Natural killer cell (primary cell): Measurements from ENCODE around the gene AGO1. TPM values are rescaled to one million over a fixed set of nuclear protein-coding genes. Genes with fewer than 3 reads are reported as not detected.

Experiments
- ATAC-seq, 3 donors: fragments of 150-1000 bp in 2 of 3; fragments of 200-7000 bp in 1 of 3; cut with Tn5 transposase; 1 replicate in 1 of 3; 2 replicates in 2 of 3; pipeline ENCODE4 v1.10.0; 2021; ENCODE audit warnings: mild to moderate bottlenecking in 2 of 3, moderate library complexity in 2 of 3
- DNase-seq, 2 donors: peaks; one replicate each; pipeline versions ENCODE4 v3.0.0 to v3.0.0-alpha.2; 2013 to 2021; ENCODE audit warnings: mixed read lengths in 1 of 2
- H3K27ac ChIP-seq: one replicate; pipeline ENCODE4 v1.5.1; 2013; ENCODE audit warnings: mild to moderate bottlenecking, low read length
- H3K27me3 ChIP-seq: one replicate; pipeline ENCODE4 v1.6.1; 2013; ENCODE audit warnings: low read length; ENCODE audit not compliant: control insufficient read depth, insufficient read depth
- H3K36me3 ChIP-seq: one replicate; pipeline ENCODE4 v1.6.1; 2013; ENCODE audit warnings: low read length; ENCODE audit not compliant: control insufficient read depth, insufficient read depth
- H3K4me1 ChIP-seq: one replicate; pipeline ENCODE4 v1.6.1; 2013; ENCODE audit warnings: low read length; ENCODE audit not compliant: control insufficient read depth, insufficient read depth
- H3K4me3 ChIP-seq: one replicate; pipeline ENCODE4 v1.5.1; 2013; ENCODE audit warnings: low read length
- H3K9me3 ChIP-seq: one replicate; pipeline ENCODE4 v1.6.1; 2013; ENCODE audit warnings: low read length; ENCODE audit not compliant: control insufficient read depth, insufficient read depth
- H3K27ac Mint-ChIP-seq, 2 donors: one replicate each; pipeline ENCODE4 v1.8.0; 2022; ENCODE audit warnings: mild to moderate bottlenecking in 2 of 2, mixed read lengths in 2 of 2, moderate library complexity in 1 of 2
- H3K27me3 Mint-ChIP-seq, 2 donors: one replicate each; pipeline ENCODE4 v1.8.0; 2022; ENCODE audit warnings: low read depth in 2 of 2, mixed read lengths in 2 of 2
- H3K36me3 Mint-ChIP-seq: one replicate; pipeline ENCODE4 v1.8.0; 2022; ENCODE audit warnings: mixed read lengths
- H3K4me1 Mint-ChIP-seq, 2 donors: one replicate each; pipeline ENCODE4 v1.8.0; 2022; ENCODE audit warnings: mixed read lengths in 2 of 2
- H3K4me3 Mint-ChIP-seq: one replicate; pipeline ENCODE4 v1.8.0; 2022; ENCODE audit warnings: mild to moderate bottlenecking, moderate library complexity, mixed read lengths
- H3K9me3 Mint-ChIP-seq, 2 donors: one replicate each; pipeline ENCODE4 v1.8.0; 2022; ENCODE audit warnings: mixed read lengths in 2 of 2
- CTCF ChIP-seq: fragments of 200-600 bp; IDR thresholded peaks from one replicate; pipeline ENCODE4 v1.8.0; 2022; ENCODE audit warnings: antibody characterized with exemption
- WGBS: methylation state at CpG from one replicate; pipeline ENCODE4 v1.1.7; 2013; ENCODE audit warnings: missing lambda C conversion rate; ENCODE audit not compliant: insufficient coverage; 5-methylcytosine and 5-hydroxymethylcytosine counted together
- intact Hi-C: fragments of 100-400 bp; cut with micrococcal nuclease; formaldehyde crosslinking; loops from one replicate; pipeline ENCODE4 v1.14.2; 2022
- total RNA-seq, 4 donors: library from RNA; stranded (reverse); fragments of 120-200 nt in 1 of 4; gene quantifications; one replicate each; pipeline versions ENCODE4 v1.2.3 to v1.2.4, GENCODE V29; 2013 to 2022

The AGO1 gene
- total RNA-seq, 3 donors from 2014 or later (not counting 1 experiment from before 2014, with no cell fraction given): 30.1 to 34.5 (median 34.3) TPM

GRCh38 chr1:35894656-35895055 lies 11.6 kb downstream of the AGO1 start:
- Mint-ChIP-seq H3K4me1 (peaks cover 0 to 5% of the 10 kb centered on the region in 2 donors), H3K27me3 (no peaks in the 10 kb centered on the region), H3K4me3 (no peak overlapping the region), H3K36me3 (peaks cover 13% of the 10 kb centered on the region), H3K27ac (no peak overlapping the region), H3K9me3 (no peaks in the 10 kb centered on the region)
- intact Hi-C loops: no loop called here
- WGBS: no CpG with 5 or more reads among the region's 1 CpG
- Histone ChIP-seq H3K9me3 (no peaks in the 10 kb centered on the region), H3K27ac (no peak overlapping the region), H3K4me3 (no peak overlapping the region), H3K36me3 (peaks cover 63% of the 10 kb centered on the region), H3K27me3 (no peaks in the 10 kb centered on the region), H3K4me1 (no peaks in the 10 kb centered on the region)
- ATAC-seq: no peak
- no peak for TF ChIP-seq CTCF
- no peak for DNase-seq

DNA sequence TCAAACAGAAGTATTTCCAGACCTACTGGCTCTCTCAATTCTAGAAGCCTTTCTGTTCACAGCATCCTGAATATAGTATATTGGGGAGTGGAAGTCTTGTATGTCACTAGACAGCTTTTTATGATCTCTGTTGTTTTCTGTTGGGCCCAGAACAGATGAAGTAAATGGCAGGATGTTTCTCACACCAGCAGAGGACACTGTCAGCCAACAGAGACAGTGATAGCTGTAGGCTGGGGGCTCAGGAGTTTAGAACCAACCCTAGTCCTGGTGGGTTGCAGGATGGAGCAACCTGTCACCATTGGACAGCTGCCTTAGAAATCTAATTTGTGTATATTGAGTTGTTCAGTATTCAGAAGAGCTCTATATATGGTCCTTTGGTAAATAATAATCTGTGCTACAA lies 16.9 kb downstream of the AGO1 start:
- H3K27ac Mint-ChIP-seq: no peak overlapping the region
- no peaks in the 10 kb centered on the region for H3K27me3 ChIP-seq
- no peaks in the 10 kb centered on the region for H3K4me1 Mint-ChIP-seq
- peaks cover 55% of the 10 kb centered on the region for H3K36me3 ChIP-seq
- no peak overlapping the region for H3K27ac ChIP-seq
- no peak for DNase-seq
- no peak overlapping the region for H3K4me3 ChIP-seq
- TF ChIP-seq CTCF: no peak
- H3K9me3 Mint-ChIP-seq: no peaks in the 10 kb centered on the region
- H3K36me3 Mint-ChIP-seq: peaks cover 6% of the 10 kb centered on the region
- no peaks in the 10 kb centered on the region for H3K27me3 Mint-ChIP-seq
- no peak for ATAC-seq
- intact Hi-C loops: no loop called here
- no peaks in the 10 kb centered on the region for H3K4me1 ChIP-seq
- H3K9me3 ChIP-seq: no peaks in the 10 kb centered on the region
- H3K4me3 Mint-ChIP-seq: no peak overlapping the region

DNA sequence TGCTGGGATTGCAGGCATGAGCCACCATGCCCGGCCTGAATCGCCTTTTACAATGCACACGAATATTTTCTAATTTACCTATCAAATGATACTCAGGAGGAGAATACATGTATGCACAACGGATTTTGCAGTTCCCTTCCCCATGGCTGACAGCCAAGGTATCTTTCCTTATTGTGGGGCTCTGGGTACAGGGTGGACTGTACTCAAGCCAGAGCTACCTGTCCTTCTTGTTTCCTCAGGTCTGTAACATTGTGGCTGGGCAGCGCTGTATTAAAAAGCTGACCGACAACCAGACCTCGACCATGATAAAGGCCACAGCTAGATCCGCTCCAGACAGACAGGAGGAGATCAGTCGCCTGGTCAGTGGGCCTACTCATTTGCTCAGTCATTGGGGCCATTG lies 18.2 kb downstream of the AGO1 start:
- no peaks in the 10 kb centered on the region for H3K9me3 ChIP-seq
- H3K27me3 ChIP-seq: no peaks in the 10 kb centered on the region
- H3K4me1 ChIP-seq: no peaks in the 10 kb centered on the region
- no peaks in the 10 kb centered on the region for H3K4me1 Mint-ChIP-seq
- intact Hi-C loops: no loop called here
- TF ChIP-seq CTCF: no peak
- no peaks in the 10 kb centered on the region for H3K27me3 Mint-ChIP-seq
- no peak for ATAC-seq
- peaks cover 52% of the 10 kb centered on the region for H3K36me3 ChIP-seq
- no peak for DNase-seq
- peaks cover 6% of the 10 kb centered on the region for H3K36me3 Mint-ChIP-seq
- no peak overlapping the region for H3K27ac Mint-ChIP-seq
- no peak overlapping the region for H3K27ac ChIP-seq
- no peaks in the 10 kb centered on the region for H3K9me3 Mint-ChIP-seq
- H3K4me3 Mint-ChIP-seq: no peak overlapping the region
- H3K4me3 ChIP-seq: no peak overlapping the region
- 95% methylated on average over 9 of the region's 9 CpGs for WGBS

DNA sequence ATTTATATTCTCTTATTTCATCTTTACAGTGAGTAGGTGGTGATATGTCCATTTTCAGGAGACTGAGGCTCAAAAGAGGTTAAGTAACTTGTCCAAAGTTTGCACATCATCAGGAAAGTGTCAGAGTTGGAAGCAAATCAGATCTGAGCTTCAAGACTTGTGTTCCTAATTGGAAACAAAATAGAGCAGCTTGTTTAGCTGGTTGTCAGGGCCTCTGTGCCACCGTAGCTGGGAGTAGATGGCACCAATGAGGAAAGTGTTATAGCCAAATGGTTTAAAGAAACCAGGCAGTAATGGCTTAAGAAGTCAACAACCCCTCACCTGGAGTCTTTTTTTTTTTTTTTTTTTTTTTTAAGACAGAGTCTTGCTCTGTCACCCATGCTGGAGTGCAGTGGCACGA lies 19.7 kb downstream of the AGO1 start:
- Mint-ChIP-seq H3K27ac (no peak overlapping the region), H3K36me3 (peaks cover 11% of the 10 kb centered on the region), H3K9me3 (no peaks in the 10 kb centered on the region), H3K4me3 (no peak overlapping the region), H3K27me3 (no peaks in the 10 kb centered on the region), H3K4me1 (no peaks in the 10 kb centered on the region)
- H3K9me3 ChIP-seq: no peaks in the 10 kb centered on the region
- 95% methylated on average over 2 of the region's 2 CpGs for WGBS
- no peak overlapping the region for H3K27ac ChIP-seq
- no peaks in the 10 kb centered on the region for H3K27me3 ChIP-seq
- intact Hi-C loops: no loop called here
- H3K4me3 ChIP-seq: no peak overlapping the region
- H3K4me1 ChIP-seq: no peaks in the 10 kb centered on the region
- DNase-seq (no peak), ATAC-seq (no peak)
- TF ChIP-seq CTCF: no peak
- H3K36me3 ChIP-seq: peaks cover 54% of the 10 kb centered on the region
